ENCODE measurements around the gene KCND2.
"Not testable (repeated sequence)": the region's sequence is repeated elsewhere in the genome, so short reads cannot be mapped to it uniquely, and the experiment has no call there.

KCND2 gene

GRCh38 chr7:120774481-120774880 lies 501.5 kb downstream of the KCND2 start:
- DNase-seq: no peak

- no peak for DNase-seq
Observed at GRCh38 chr7:120775755-120776154, 502.8 kb downstream of the KCND2 start.

GRCh38 chr7:120779078-120779477 lies 506.1 kb downstream of the KCND2 start:
- DNase-seq: not testable (repeated sequence)

GRCh38 chr7:120780451-120780850 lies 507.5 kb downstream of the KCND2 start:
- not testable (repeated sequence) for DNase-seq

- DNase-seq: no peak
Observed at GRCh38 chr7:120780938-120781337, 508.0 kb downstream of the KCND2 start.

GRCh38 chr7:120781924-120782323 lies 508.9 kb downstream of the KCND2 start:
- DNase-seq: not testable (repeated sequence)

- no peak for DNase-seq
Observed at GRCh38 chr7:120783273-120783672, 510.3 kb downstream of the KCND2 start.

GRCh38 chr7:120783721-120784120 lies 510.7 kb downstream of the KCND2 start:
- DNase-seq: no peak

GRCh38 chr7:120785095-120785494 lies 512.1 kb downstream of the KCND2 start:
- no peak for DNase-seq

- peak; percentile 45 to 55 for DNase-seq
Observed at GRCh38 chr7:120792091-120792860, 519.3 kb downstream of the KCND2 start.

- DNase-seq: no peak
Observed at GRCh38 chr7:120792861-120793130, 519.8 kb downstream of the KCND2 start.

GRCh38 chr7:120793213-120793936 lies 520.4 kb downstream of the KCND2 start:
- no peak for DNase-seq

- DNase-seq: no peak
Observed at GRCh38 chr7:120794106-120794729, 521.2 kb downstream of the KCND2 start.

- no peak for DNase-seq
Observed at GRCh38 chr7:120797026-120797645, 524.2 kb downstream of the KCND2 start.

- no peak for DNase-seq
Observed at GRCh38 chr7:120799147-120799546, 526.2 kb downstream of the KCND2 start.
